Pancreas (tissue), 10 donors: Measurements from ENCODE around the gene TM2D3. TPM values are rescaled to one million over a fixed set of nuclear protein-coding genes. Genes with fewer than 3 reads are reported as not detected.
"Not testable (repeated sequence)": the region's sequence is repeated elsewhere in the genome, so short reads cannot be mapped to it uniquely, and the experiment has no call there.

Experiments
- ATAC-seq, 4 donors: fragments of 200-7000 bp; cut with Tn5 transposase; one replicate each; pipeline versions ENCODE4 v1.8.0 to v1.9.1; 2020; ENCODE audit warnings: mild to moderate bottlenecking in 4 of 4, moderate library complexity in 4 of 4
- DNase-seq, 6 donors: peaks; one replicate each; pipeline ENCODE4 v3.0.0-alpha.2; 2020
- FAIRE-seq: peaks from 2 replicates; lab custom pipeline; 2012; peaks lifted over from hg19 to GRCh38; lab: Jason Lieb, UNC
- H3K27ac ChIP-seq, 4 donors: fragments of 200-600 bp; sonication (generic); 1 replicate in 3 of 4; 2 replicates in 1 of 4; pipeline versions ENCODE4 v1.5.0 to v1.8.0; 2020
- H3K27me3 ChIP-seq, 4 donors: fragments of 200-600 bp; one replicate each; pipeline ENCODE4 v1.8.0; 2021
- H3K36me3 ChIP-seq, 3 donors: fragments of 200-600 bp; sonication (generic) in 1 of 3; one replicate each; pipeline versions ENCODE4 v1.5.0 to v1.8.0; 2020 to 2021
- H3K4me1 ChIP-seq, 3 donors: fragments of 200-600 bp; one replicate each; pipeline ENCODE4 v1.8.0; 2021
- H3K4me3 ChIP-seq, 4 donors: fragments of 200-600 bp; sonication (generic) in 2 of 4; one replicate each; pipeline versions ENCODE4 v1.5.0 to v1.8.0; 2020 to 2021
- H3K9me3 ChIP-seq, 4 donors: fragments of 200-600 bp; one replicate each; pipeline ENCODE4 v1.8.0; 2021
- CTCF ChIP-seq, 4 donors: fragments of 200-600 bp; sonication (generic) in 3 of 4; IDR thresholded peaks; one replicate each; pipeline versions ENCODE4 v1.5.0 to v1.8.0; 2021; ENCODE audit warnings: antibody characterized with exemption in 4 of 4
- WGBS, 2 donors: extraction: QIAGEN DNeasy Blood & Tissue Kit; methylation state at CpG; one replicate each; pipeline ENCODE4 v1.1.7; 2013; 5-methylcytosine and 5-hydroxymethylcytosine counted together
- intact Hi-C, 3 donors: fragments of 100-400 bp; cut with DNase I; formaldehyde crosslinking; loops; one replicate each; pipeline versions ENCODE4 v1.11.1 to v1.14.2; 2022
- polyA plus RNA-seq, 2 donors: library from polyadenylated mRNA; stranded (reverse); fragments of 200-250 nt; gene quantifications; one replicate each; pipeline ENCODE4 v1.2.3, GENCODE V29; 2013
- total RNA-seq, 6 donors: library from RNA; stranded (reverse); fragmentation: NEBNext Ultra II Directional in 4 of 6; extraction: Animal tissue kit (Norgen Biotek cat#: 25700) in 4 of 6; gene quantifications; one replicate each; pipeline versions ENCODE4 v1.2.1 to v1.2.4, GENCODE V29; 2021 to 2023
- donor health status: healthy with polysubstance abuse.
- donor health status: DM: no; HTN: no; CAD: no; lungs with moderate emphysema.
- donor health status: DM: no; HTN: no; CAD: no.
- donor health status: control.
- donor health status: control.
- donor health status: Bipolar disorder and iron deficiency.
- donor health status: DM: yes; HTN: yes; CAD: no.
- donor health status: DM: no; HTN: no; CAD: no.
- donor health status: DM: no; HTN: no; CAD: no.
- donor health status: DM: yes; HTN: yes; CAD: no.

TM2D3 gene
- total and polyA plus RNA-seq, 8 donors: 16.0 to 42.8 (median 20.2) TPM

GRCh38 chr15:101657968-101658784 lies 6.0 kb upstream of the TM2D3 start:
- TF ChIP-seq CTCF (IDR thresholded peaks at IDR 0.05): no peak
- DNase-seq (peak in 1 of 6 donors; percentile 23), FAIRE-seq (no peak), ATAC-seq (peak in 3 of 4 donors; percentile 47 to 80 (median 78))
- Histone ChIP-seq H3K27me3 (no peaks in the 10 kb centered on the region), H3K36me3 (no peaks in the 10 kb centered on the region), H3K27ac (no peak overlapping the region), H3K4me3 (no peak overlapping the region), H3K4me1 (peaks cover 0 to 3% (median 0%) of the 10 kb centered on the region in 3 donors), H3K9me3 (no peaks in the 10 kb centered on the region)
- intact Hi-C loops: no loop called here
- 70 to 71% methylated on average over 9 of the region's 9 CpGs for WGBS, 2 donors

- intact Hi-C loops: no loop called here
- no peak for FAIRE-seq
- Histone ChIP-seq H3K9me3 (no peaks in the 10 kb centered on the region), H3K27me3 (no peaks in the 10 kb centered on the region), H3K36me3 (no peaks in the 10 kb centered on the region), H3K4me1 (peaks cover 0 to 6% (median 0%) of the 10 kb centered on the region in 3 donors), H3K4me3 (no peak overlapping the region), H3K27ac (no peak overlapping the region)
- DNase-seq: no peak
- ATAC-seq: no peak
- TF ChIP-seq CTCF (IDR thresholded peaks at IDR 0.05): no peak
- 92 to 93% methylated on average over 10 of the region's 10 CpGs for WGBS, 2 donors
Measured at GRCh38 chr15:101657171-101657570, 5.0 kb upstream of the TM2D3 start.

GRCh38 chr15:101654624-101655337 lies 2.6 kb upstream of the TM2D3 start:
- intact Hi-C loops, H3K27me3 ChIP-seq, DNase-seq, H3K9me3 ChIP-seq, H3K27ac ChIP-seq, H3K4me3 ChIP-seq, H3K36me3 ChIP-seq, FAIRE-seq, ATAC-seq: not testable (repeated sequence)
- H3K4me1 ChIP-seq: peaks cover 6 to 23% (median 15%) of the 10 kb centered on the region in 3 donors
- 92 to 93% methylated on average over 10 of the region's 10 CpGs for WGBS, 2 donors

- ATAC-seq (no peak), FAIRE-seq (no peak), DNase-seq (no peak)
- Histone ChIP-seq H3K27me3 (no peaks in the 10 kb centered on the region), H3K9me3 (no peaks in the 10 kb centered on the region), H3K27ac (no peak overlapping the region), H3K4me3 (no peak overlapping the region), H3K36me3 (no peaks in the 10 kb centered on the region), H3K4me1 (peaks cover 11 to 25% (median 15%) of the 10 kb centered on the region in 3 donors)
- intact Hi-C loops: no loop called here
- TF ChIP-seq CTCF (IDR thresholded peaks at IDR 0.05): no peak
- WGBS, 2 donors: 71 to 76% methylated on average over 8 of the region's 8 CpGs
Measured at GRCh38 chr15:101654171-101654570, 2.0 kb upstream of the TM2D3 start.

GRCh38 chr15:101652786-101653430 lies 727 bp upstream of the TM2D3 start:
- intact Hi-C loops: no loop called here
- FAIRE-seq (no peak), ATAC-seq (peak; percentile 28 to 67 (median 48)), DNase-seq (peak in 3 of 6 donors; percentile 39 to 69 (median 40))
- H3K9me3 ChIP-seq: no peaks in the 10 kb centered on the region
- peak overlapping the region; percentile 86 to 96 (median 91) for H3K27ac ChIP-seq
- no peaks in the 10 kb centered on the region for H3K27me3 ChIP-seq
- peaks cover 11 to 25% (median 15%) of the 10 kb centered on the region in 3 donors for H3K4me1 ChIP-seq
- peaks cover 0 to 4% (median 0%) of the 10 kb centered on the region in 3 donors for H3K36me3 ChIP-seq
- peak overlapping the region; percentile 84 to 96 (median 90) for H3K4me3 ChIP-seq
- WGBS, 2 donors: 26 to 28% methylated on average over 42 of the region's 42 CpGs
- TF ChIP-seq CTCF (IDR thresholded peaks at IDR 0.05): no peak
